ENCODE measurements around the gene ZNF497.

Gene ZNF497

GRCh38 chr19:58367698-58368454 lies 5.3 kb upstream of the ZNF497 start:
- DNase-seq (ENCODE audit: low read depth in 2 of 2): no peak

- DNase-seq (ENCODE audit: low read depth in 2 of 2): no peak
Measured at GRCh38 chr19:58366585-58367430, 4.3 kb upstream of the ZNF497 start.

GRCh38 chr19:58364146-58364545 lies 1.6 kb upstream of the ZNF497 start:
- DNase-seq (ENCODE audit: low read depth in 2 of 2): no peak

- peak in 1 of 2 donors; percentile 49 for DNase-seq (ENCODE audit: low read depth in 2 of 2)
Measured at GRCh38 chr19:58361900-58362271, 665 bp downstream of the ZNF497 start.

GRCh38 chr19:58357481-58358145 lies 4.9 kb downstream of the ZNF497 start:
- no peak for DNase-seq (ENCODE audit: low read depth in 2 of 2)

GRCh38 chr19:58356766-58357480 lies 5.6 kb downstream of the ZNF497 start:
- DNase-seq (ENCODE audit: low read depth in 2 of 2): no peak

- peak; percentile 16 to 17 for DNase-seq (ENCODE audit: low read depth in 2 of 2)
Measured at GRCh38 chr19:58355908-58356765, 6.4 kb downstream of the ZNF497 start.

- no peak for DNase-seq (ENCODE audit: low read depth in 2 of 2)
Measured at GRCh38 chr19:58355215-58355796, 7.2 kb downstream of the ZNF497 start.

GRCh38 chr19:58354478-58355030 lies 8.0 kb downstream of the ZNF497 start:
- no peak for DNase-seq (ENCODE audit: low read depth in 2 of 2)

GRCh38 chr19:58353717-58354477 lies 8.7 kb downstream of the ZNF497 start:
- DNase-seq (ENCODE audit: low read depth in 2 of 2): no peak

- no peak for DNase-seq (ENCODE audit: low read depth in 2 of 2)
Measured at GRCh38 chr19:58352760-58353671, 9.5 kb downstream of the ZNF497 start, which contains the start of gene A1BG. Gene A1BG, minus strand, starts transcription at chr19:58353492. Its CDS starts 55 bp downstream, at chr19:58353437.

- DNase-seq (ENCODE audit: low read depth in 2 of 2): no peak
Measured at GRCh38 chr19:58351990-58352755, 10.4 kb downstream of the ZNF497 start.

- DNase-seq (ENCODE audit: low read depth in 2 of 2): no peak
Measured at GRCh38 chr19:58351558-58351878, 11.0 kb downstream of the ZNF497 start.

- no peak for DNase-seq (ENCODE audit: low read depth in 2 of 2)
Measured at GRCh38 chr19:58350871-58351557, 11.5 kb downstream of the ZNF497 start.

GRCh38 chr19:58350001-58350861 lies 12.3 kb downstream of the ZNF497 start:
- DNase-seq (ENCODE audit: low read depth in 2 of 2): no peak

GRCh38 chr19:58349590-58349989 lies 13.0 kb downstream of the ZNF497 start:
- no peak for DNase-seq (ENCODE audit: low read depth in 2 of 2)
